HepG2 (cell line): ENCODE data around the gene TIMM10. TPM values are rescaled to one million over a fixed set of nuclear protein-coding genes. Genes with fewer than 3 reads are reported as not detected.

Source experiments
- GLI4 ChIP-seq: sonication (generic); formaldehyde crosslinking; IDR thresholded peaks from 2 replicates; pipeline ENCODE4 v1.5.1; 2020; ENCODE audit warnings: missing genetic modification reagents, mild to moderate bottlenecking, moderate library complexity, borderline replicate concordance
- KAT7 ChIP-seq: IDR thresholded peaks from 2 replicates; pipeline ENCODE4 v1.6.1; 2018; ENCODE audit warnings: borderline replicate concordance, missing compliant biosample characterization
- KLF6 ChIP-seq: IDR thresholded peaks from 2 replicates; pipeline ENCODE4 v1.8.0; 2016; ENCODE audit warnings: missing biosample characterization, missing genetic modification reagents
- MBD4 ChIP-seq: IDR thresholded peaks from 2 replicates; pipeline ENCODE4 v1.6.1; 2012; ENCODE audit warnings: low read length, inconsistent platforms, borderline replicate concordance
- NFKBIZ ChIP-seq: IDR thresholded peaks from 2 replicates; pipeline ENCODE4 v1.6.1; 2018; ENCODE audit warnings: missing genetic modification reagents, missing compliant biosample characterization
- NKX3-1 ChIP-seq: sonication (generic); formaldehyde crosslinking; IDR thresholded peaks from 2 replicates; pipeline ENCODE4 v1.5.0; 2020; ENCODE audit warnings: missing genetic modification reagents
- PRPF4 ChIP-seq: fragments of 200-400 bp; formaldehyde crosslinking; IDR thresholded peaks from 2 replicates; pipeline ENCODE4 v1.6.1; 2016; ENCODE audit warnings: low read length, low read depth; ENCODE audit not compliant: poor library complexity, severe bottlenecking
- SP4 ChIP-seq: sonication (generic); formaldehyde crosslinking; IDR thresholded peaks from 2 replicates; pipeline ENCODE4 v1.8.1; 2023; ENCODE audit warnings: mild to moderate bottlenecking, missing genetic modification reagents
- SRSF9 ChIP-seq: fragments of 200-400 bp; formaldehyde crosslinking; IDR thresholded peaks from 2 replicates; pipeline ENCODE4 v1.6.1; 2018; ENCODE audit warnings: borderline replicate concordance, mild to moderate bottlenecking, low read depth, low read length; ENCODE audit not compliant: insufficient read depth, poor library complexity, severe bottlenecking
- TRIM24 ChIP-seq: sonication (generic); formaldehyde crosslinking; IDR thresholded peaks from 2 replicates; pipeline ENCODE4 v1.8.0; 2022; ENCODE audit warnings: mild to moderate bottlenecking, missing genetic modification reagents
- ZMAT3 ChIP-seq: sonication (generic); formaldehyde crosslinking; conservative IDR thresholded peaks from 2 replicates; pipeline ENCODE4 v1.7.0; 2021; ENCODE audit warnings: missing genetic modification reagents
- ZNF335 ChIP-seq: sonication (generic); formaldehyde crosslinking; IDR thresholded peaks from 2 replicates; pipeline ENCODE4 v1.4.0; 2020; ENCODE audit warnings: missing genetic modification reagents
- polyA plus RNA-seq, 8 experiments: library from polyadenylated mRNA; depleted of rRNA in 3 of 8; stranded (reverse) in 7 of 8; unstranded in 1 of 8; fragments of >200 nt; fragmentation: Illumina TruSeq in 4 of 8; extraction: Trizol in 4 of 8; gene quantifications; 2 replicates each; pipeline versions ENCODE4 v1.2.1 to v1.2.3, GENCODE V29; 2011 to 2016; ENCODE audit warnings: low read depth in 4 of 8, missing spikeins in 1 of 8, mixed read lengths in 1 of 8; ENCODE audit not compliant: insufficient read depth in 1 of 8
- total RNA-seq, 5 experiments: library from RNA; depleted of rRNA; stranded (reverse); fragments of >200 nt; fragmentation: Illumina TruSeq; extraction: Trizol; gene quantifications; 2 replicates each; pipeline ENCODE4 v1.2.3, GENCODE V29; 2016; ENCODE audit warnings: low read depth in 1 of 5
- TF ChIP-seq, protein P1 (sequence below): IDR thresholded peaks from 2 replicates; pipeline ENCODE4 v1.4.0; 2020; ENCODE audit warnings: mild to moderate bottlenecking, missing genetic modification reagents
- TF ChIP-seq, protein P2 (sequence below): sonication (generic); formaldehyde crosslinking; conservative IDR thresholded peaks from 2 replicates; pipeline ENCODE4 v1.8.1; 2023; ENCODE audit warnings: missing genetic modification reagents
- TF ChIP-seq, protein P3 (sequence below): conservative IDR thresholded peaks from 2 replicates; pipeline ENCODE4 v1.6.1; 2018; ENCODE audit warnings: missing genetic modification reagents
- TF ChIP-seq, protein P4 (sequence below): sonication (generic); formaldehyde crosslinking; IDR thresholded peaks from 2 replicates; pipeline ENCODE4 v1.4.0; 2020; ENCODE audit warnings: missing genetic modification reagents

Gene TIMM10
- total and polyA plus RNA-seq, 2 of the 13 experiments (the other 11 are each of a cell fraction or from before 2014, with no cell fraction given), result 67.8 to 82.2 TPM

DNA sequence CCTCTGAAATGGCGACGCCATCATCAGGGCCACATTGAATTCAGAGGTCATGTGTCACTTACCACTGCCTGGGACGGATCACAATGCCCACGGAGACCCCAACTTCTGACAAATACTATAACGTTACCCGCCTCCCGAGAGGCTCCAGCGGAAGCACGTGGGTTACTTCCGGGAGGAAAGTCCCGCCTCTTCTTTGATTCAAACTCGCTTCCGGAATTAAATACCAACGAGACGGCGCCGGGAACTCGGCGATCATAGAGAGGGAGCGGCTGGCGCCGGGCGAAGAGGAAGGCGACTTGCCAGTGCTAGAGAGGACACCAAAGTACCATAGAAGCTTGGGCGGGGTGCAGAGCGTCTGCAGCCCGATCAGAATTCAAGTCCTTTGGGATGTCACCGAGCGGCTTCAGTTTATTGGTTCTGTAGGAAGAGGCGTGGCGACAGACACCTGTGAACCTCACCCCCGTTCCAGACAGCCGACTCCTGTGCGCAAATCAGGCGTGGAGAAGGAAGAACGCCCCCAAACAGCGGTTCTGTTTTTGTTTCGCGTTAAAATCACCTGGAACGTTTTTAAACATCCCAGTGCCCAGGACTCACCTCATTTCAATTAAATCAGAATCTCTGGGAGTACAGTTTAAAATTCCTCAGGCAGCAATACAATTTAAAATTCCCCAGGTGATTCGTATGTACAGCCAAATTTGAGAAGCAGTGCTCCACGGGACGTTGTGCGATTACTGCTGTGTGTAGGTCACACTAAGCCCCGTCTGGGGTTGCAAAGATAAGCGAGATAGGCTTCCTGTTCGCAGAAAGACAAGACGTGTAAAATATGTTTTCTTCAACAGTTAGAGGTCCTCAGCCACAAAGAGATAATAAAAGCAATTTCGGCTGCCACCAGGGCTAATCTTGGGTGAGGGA is at the start of gene TIMM10 (continued):
- TF ChIP-seq, protein P1, sequence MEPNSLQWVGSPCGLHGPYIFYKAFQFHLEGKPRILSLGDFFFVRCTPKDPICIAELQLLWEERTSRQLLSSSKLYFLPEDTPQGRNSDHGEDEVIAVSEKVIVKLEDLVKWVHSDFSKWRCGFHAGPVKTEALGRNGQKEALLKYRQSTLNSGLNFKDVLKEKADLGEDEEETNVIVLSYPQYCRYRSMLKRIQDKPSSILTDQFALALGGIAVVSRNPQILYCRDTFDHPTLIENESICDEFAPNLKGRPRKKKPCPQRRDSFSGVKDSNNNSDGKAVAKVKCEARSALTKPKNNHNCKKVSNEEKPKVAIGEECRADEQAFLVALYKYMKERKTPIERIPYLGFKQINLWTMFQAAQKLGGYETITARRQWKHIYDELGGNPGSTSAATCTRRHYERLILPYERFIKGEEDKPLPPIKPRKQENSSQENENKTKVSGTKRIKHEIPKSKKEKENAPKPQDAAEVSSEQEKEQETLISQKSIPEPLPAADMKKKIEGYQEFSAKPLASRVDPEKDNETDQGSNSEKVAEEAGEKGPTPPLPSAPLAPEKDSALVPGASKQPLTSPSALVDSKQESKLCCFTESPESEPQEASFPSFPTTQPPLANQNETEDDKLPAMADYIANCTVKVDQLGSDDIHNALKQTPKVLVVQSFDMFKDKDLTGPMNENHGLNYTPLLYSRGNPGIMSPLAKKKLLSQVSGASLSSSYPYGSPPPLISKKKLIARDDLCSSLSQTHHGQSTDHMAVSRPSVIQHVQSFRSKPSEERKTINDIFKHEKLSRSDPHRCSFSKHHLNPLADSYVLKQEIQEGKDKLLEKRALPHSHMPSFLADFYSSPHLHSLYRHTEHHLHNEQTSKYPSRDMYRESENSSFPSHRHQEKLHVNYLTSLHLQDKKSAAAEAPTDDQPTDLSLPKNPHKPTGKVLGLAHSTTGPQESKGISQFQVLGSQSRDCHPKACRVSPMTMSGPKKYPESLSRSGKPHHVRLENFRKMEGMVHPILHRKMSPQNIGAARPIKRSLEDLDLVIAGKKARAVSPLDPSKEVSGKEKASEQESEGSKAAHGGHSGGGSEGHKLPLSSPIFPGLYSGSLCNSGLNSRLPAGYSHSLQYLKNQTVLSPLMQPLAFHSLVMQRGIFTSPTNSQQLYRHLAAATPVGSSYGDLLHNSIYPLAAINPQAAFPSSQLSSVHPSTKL (CRISPR knock-in tag), result peak; percentile 62; the same call in 1 of the 2 replicates
- TF ChIP-seq NFKBIZ (peak; percentile 25; the same call in 1 of the 2 replicates), SP4 (no peak), TRIM24 (no peak), MBD4 (no peak), KLF6 (CRISPR knock-in tag) (no peak), SRSF9 (no peak), NKX3-1 (0 out of 2 replicates have a peak, but pooled peaks have one; percentile 73), ZNF335 (CRISPR knock-in tag) (no peak), GLI4 (CRISPR knock-in tag) (0 out of 2 replicates have a peak, but pooled peaks have one; percentile 47), PRPF4 (no peak), KAT7 (no peak), ZMAT3 (CRISPR knock-in tag) (no peak)
- TF ChIP-seq, protein P2, sequence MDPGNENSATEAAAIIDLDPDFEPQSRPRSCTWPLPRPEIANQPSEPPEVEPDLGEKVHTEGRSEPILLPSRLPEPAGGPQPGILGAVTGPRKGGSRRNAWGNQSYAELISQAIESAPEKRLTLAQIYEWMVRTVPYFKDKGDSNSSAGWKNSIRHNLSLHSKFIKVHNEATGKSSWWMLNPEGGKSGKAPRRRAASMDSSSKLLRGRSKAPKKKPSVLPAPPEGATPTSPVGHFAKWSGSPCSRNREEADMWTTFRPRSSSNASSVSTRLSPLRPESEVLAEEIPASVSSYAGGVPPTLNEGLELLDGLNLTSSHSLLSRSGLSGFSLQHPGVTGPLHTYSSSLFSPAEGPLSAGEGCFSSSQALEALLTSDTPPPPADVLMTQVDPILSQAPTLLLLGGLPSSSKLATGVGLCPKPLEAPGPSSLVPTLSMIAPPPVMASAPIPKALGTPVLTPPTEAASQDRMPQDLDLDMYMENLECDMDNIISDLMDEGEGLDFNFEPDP (CRISPR knock-in tag), result no peak
- TF ChIP-seq, protein P3, sequence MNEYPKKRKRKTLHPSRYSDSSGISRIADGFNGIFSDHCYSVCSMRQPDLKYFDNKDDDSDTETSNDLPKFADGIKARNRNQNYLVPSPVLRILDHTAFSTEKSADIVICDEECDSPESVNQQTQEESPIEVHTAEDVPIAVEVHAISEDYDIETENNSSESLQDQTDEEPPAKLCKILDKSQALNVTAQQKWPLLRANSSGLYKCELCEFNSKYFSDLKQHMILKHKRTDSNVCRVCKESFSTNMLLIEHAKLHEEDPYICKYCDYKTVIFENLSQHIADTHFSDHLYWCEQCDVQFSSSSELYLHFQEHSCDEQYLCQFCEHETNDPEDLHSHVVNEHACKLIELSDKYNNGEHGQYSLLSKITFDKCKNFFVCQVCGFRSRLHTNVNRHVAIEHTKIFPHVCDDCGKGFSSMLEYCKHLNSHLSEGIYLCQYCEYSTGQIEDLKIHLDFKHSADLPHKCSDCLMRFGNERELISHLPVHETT (CRISPR knock-in tag), result peak; percentile 89; the same call in 1 of the 2 replicates
- TF ChIP-seq, protein P4, sequence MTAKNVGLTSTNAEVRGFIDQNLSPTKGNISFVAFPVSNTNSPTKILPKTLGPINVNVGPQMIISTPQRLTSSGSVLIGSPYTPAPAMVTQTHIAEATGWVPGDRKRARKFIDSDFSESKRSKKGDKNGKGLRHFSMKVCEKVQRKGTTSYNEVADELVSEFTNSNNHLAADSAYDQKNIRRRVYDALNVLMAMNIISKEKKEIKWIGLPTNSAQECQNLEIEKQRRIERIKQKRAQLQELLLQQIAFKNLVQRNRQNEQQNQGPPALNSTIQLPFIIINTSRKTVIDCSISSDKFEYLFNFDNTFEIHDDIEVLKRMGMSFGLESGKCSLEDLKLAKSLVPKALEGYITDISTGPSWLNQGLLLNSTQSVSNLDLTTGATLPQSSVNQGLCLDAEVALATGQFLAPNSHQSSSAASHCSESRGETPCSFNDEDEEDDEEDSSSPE, result peak; percentile 93
